Measurements from ENCODE around the gene SH3TC1.

Gene SH3TC1

GRCh38 chr4:8180310-8181093 is 18.6 kb upstream of the SH3TC1 start:
- no peak for DNase-seq (ENCODE audit: low spot score)

DNA sequence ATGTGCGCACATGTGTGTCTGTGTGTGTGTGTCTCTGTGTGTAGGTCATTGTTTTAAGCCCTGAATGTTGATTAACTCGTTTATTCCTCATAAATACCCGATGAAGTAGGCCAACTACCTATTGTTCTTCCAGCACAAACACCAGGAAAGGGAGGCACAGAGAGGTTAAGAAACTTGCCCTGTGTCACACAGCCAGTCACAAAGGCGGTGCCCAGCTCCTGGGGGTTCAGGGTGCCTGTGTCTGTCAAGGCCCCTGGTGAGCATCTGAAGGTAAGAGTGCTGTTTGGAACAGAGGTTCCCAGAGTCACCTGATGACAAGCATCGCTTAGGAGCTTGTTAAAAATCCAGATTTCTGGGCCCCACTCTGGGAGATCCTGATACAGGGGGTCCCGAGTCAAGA is 18.0 kb upstream of the SH3TC1 start:
- DNase-seq (ENCODE audit: low spot score) = no peak

- DNase-seq (ENCODE audit: low spot score) = no peak
Measured at GRCh38 chr4:8181844-8182243, 17.2 kb upstream of the SH3TC1 start.

GRCh38 chr4:8182294-8182693 is 16.8 kb upstream of the SH3TC1 start:
- DNase-seq (ENCODE audit: low spot score) = no peak

GRCh38 chr4:8182858-8183725 is 16.0 kb upstream of the SH3TC1 start:
- peak; percentile 82 for DNase-seq (ENCODE audit: low spot score)

DNA sequence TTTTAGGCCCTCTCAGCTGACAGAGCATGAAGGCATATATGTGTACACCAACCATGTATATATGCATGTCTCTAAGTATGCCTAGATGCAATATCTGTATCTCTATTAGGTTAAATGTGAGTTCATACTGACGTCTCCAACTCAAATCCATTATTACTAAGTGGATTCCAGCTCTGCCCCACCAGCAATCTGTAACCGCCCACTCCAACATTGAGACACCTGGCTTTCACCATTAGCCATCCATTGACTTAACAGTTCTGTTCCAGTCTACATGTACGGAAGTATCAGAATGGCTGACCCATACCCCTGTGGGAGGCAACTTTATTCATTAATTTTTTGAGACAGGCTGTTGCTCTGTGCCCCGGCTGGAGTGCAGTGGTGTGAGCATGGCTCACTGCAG is 15.0 kb upstream of the SH3TC1 start:
- DNase-seq (ENCODE audit: low spot score) = no peak

DNA sequence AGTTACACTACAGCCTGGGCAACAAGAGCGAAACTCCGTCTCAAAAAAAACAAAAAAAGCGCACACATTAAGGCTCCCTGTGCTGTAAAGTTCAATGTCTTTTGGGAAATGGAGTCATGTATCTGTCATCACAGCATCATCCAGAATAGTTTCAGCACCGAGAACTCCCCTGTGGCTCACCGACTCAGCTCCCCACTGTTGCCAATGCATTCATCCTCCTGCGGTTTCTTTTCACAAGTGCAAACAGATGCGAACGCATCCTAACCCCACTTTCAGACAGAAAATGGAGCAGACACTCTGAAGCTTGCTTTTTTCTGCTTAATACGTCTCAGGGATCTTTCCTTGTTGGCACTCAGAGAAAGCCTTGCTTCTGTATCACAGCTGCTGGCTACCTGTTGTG is 13.8 kb upstream of the SH3TC1 start:
- DNase-seq (ENCODE audit: low spot score) = peak; percentile 94

GRCh38 chr4:8185930-8186329 is 13.2 kb upstream of the SH3TC1 start:
- no peak for DNase-seq (ENCODE audit: low spot score)

DNA sequence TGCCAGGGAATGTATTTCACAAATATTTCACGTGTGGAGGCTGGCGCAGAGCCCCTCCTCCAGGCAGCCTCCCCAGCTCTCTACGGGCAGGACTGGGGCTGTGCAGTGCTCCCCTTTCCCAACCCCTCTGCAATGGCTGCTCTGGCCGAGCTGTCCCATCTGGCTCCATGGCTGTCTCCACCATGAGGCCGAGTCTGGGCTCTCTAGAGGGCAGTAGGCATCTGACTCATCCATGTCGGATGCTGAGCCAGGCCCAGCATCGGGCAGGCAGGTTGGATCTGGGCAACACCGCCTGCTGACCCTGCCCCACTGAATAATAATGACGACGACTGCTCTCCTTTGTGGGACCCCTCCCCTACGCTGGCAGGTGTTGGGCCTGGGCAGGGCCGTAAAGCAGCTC is 11.0 kb upstream of the SH3TC1 start:
- peak; percentile 59 for DNase-seq (ENCODE audit: low spot score)

DNA sequence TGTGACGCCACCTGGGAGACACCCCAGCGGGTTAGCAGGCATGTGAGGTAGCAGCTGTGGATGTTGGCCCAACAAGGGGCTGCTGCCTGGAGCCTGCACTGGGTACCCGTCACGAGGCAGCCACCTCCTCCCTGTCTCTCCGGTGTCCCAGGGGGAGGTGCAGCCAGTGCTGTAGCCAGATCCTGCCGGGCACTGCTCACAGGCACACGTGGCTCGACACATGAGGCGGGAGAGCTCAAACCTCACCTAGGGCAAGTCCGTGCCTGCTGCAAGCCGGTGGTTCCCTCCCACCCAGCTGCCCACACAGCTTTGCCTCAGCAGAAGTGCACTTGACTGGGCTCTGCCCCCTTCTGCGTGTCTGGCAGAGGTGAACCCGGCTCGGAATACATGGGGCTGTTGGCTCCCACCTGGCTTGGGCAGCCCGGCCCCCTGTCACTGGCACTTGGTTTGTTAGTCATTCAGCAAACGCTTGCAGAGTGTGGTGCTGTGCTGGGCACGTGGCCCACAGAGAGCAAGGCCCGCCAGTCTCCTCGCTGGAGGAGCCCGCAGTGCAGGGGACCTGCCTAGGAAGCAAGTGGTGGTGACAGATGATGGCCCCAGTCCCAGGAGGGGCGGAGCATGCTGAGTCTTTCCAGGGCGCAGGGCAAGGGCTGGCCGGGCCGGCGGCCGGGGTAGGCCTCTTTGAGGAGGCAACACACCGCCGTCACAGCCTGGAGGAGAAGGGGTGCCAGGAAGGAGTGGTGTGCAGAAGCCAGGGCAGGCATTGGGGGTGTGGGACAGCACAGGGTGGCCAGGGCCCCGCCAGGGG is 10.1 kb upstream of the SH3TC1 start:
- no peak for DNase-seq (ENCODE audit: low spot score)

- no peak for DNase-seq (ENCODE audit: low spot score)
Measured at GRCh38 chr4:8189551-8190466, 9.3 kb upstream of the SH3TC1 start.

- DNase-seq (ENCODE audit: low spot score) = no peak
Measured at GRCh38 chr4:8191136-8191747, 7.8 kb upstream of the SH3TC1 start.

DNA sequence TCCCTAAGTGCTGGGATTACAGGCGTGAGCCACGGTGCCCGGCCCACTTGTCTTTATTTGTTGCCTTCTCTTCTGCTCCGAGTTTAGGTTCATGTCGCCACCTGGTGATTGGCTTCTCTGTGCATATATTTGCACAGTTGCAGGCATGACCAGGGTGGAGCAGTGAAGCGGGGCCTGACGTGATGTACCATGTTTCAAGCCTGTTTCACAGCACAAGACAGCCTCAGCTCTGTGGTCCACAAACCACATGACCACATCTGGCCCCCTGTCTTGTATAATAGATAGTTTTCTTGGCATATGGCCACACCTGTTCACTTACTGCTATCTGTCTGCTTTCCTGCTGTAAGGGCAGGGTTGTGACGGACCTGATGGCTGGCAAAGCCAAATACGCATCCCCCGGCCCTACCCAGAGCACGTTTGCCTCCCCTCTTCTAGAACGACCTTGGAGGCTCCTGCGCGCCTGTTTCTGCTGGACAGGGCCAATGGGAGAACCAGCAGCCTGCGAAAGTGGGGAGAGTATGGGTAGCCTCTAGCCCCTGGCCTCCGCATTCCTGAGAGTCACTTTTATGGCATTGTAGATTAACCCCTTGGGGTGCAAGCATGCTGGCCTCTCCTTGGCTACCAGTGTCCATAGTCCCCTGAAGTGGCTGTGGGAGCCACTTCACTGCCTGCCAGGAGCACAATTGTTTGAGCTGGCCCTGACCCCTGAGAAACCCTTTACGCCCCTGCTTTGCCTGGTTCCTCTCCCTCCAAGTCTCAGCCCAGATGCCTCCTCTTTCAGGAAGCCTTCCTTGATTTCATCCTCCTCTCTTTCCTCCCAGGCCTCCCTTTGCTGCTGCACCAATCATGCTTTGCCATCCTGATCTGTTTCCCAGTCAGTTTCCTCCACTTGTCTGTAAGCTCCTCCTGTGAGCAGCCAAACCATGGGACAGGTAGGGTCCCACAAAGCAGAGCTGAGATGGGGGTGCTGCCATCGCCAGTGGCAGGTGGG is 6.0 kb upstream of the SH3TC1 start:
- DNase-seq (ENCODE audit: low spot score) = peak; percentile 36

DNA sequence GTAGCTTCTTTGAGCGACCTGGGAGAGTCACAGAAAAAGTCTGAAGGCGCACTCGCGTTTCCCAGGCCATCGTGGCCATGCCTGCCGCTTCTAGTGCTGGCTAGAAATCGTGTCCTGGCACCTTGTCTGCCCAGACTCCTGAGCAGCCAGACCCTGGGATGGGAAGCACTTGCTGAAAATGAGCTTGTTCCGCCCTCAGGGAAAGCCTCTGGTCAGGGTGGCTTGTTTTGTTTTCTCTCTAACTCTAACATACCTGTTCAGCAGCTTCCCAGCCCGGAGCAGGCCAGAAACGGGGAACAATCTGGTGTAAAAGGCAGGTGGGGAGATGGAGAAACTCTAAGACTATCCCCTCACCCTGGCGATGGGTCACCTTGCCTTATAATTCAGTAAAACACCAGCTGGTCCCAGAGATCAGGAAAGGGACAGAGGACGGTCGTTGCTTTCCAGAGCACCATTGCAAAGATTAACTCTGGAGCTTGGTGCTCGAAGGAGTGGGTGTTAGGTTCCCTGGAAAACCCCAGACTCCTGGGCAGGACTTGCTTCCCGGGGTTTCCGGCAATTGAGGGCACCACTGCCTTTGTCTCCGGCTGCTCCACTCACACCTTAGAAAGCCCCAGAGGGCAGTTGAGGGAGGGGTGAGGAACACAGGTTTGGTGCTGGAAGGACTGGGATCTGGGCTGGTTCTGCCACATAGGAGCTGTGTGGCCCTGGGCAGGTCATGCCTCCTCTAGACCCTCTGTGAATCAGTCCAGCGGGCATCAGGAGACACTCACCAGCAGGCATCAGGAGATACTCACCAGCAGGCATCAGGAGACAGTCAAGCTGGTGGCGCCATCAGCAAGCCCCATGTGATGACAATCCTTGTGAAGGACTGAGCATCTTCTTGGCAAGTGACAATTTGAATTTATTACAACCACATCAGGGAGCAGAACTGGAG is 4.5 kb upstream of the SH3TC1 start:
- no peak for DNase-seq (ENCODE audit: low spot score)

GRCh38 chr4:8195431-8195830 is 3.7 kb upstream of the SH3TC1 start:
- DNase-seq (ENCODE audit: low spot score) = no peak

GRCh38 chr4:8195841-8196458 is 3.1 kb upstream of the SH3TC1 start:
- no peak for DNase-seq (ENCODE audit: low spot score)

GRCh38 chr4:8197521-8197920 is 1.6 kb upstream of the SH3TC1 start:
- no peak for DNase-seq (ENCODE audit: low spot score)
